OCI-LY7 (cell line): ENCODE data around the gene DOCK4. TPM values are rescaled to one million over a fixed set of nuclear protein-coding genes. Genes with fewer than 3 reads are reported as not detected.

Source experiments
- BruUV-seq: library from RNA; stranded (reverse); fragments of 400-500 nt; replicated peaks from 2 replicates; lab custom pipeline; 2021; lab: Mats Ljungman, UMichigan
- CTCF ChIA-PET: fragments of 300-600 bp; sonication (Branson Sonifier 250); formaldehyde crosslinking; loops from one replicate; lab custom pipeline; 2022; ENCODE audit warnings: antibody characterized with exemption; ENCODE audit not compliant: unreplicated experiment; lab: Charles Lee
- POLR2A ChIA-PET: fragments of 300-600 bp; sonication (Branson Sonifier 250); formaldehyde crosslinking; loops from one replicate; lab custom pipeline; 2022; ENCODE audit warnings: antibody characterized with exemption; lab: Charles Lee
- DNase-seq: peaks from one replicate; pipeline ENCODE4 v3.0.0-alpha.2; 2015; ENCODE audit warnings: low spot score
- H2AFZ ChIP-seq: fragments of 200-600 bp; sonication (generic), shearing (Covaris generic); 2 replicates; pipeline ENCODE4 v1.6.1; 2014; ENCODE audit warnings: mild to moderate bottlenecking, antibody characterized with exemption, low read length, moderate library complexity
- H3K27ac ChIP-seq: fragments of 200-600 bp; sonication (generic); 2 replicates; pipeline ENCODE4 v1.5.1; 2014; ENCODE audit warnings: mixed run types, low read depth, mild to moderate bottlenecking, moderate library complexity, low read length, inconsistent platforms; ENCODE audit not compliant: poor library complexity, severe bottlenecking
- H3K36me3 ChIP-seq: fragments of 200-600 bp; sonication (generic); 2 replicates; pipeline ENCODE4 v1.6.1; 2014; ENCODE audit warnings: mild to moderate bottlenecking, antibody characterized with exemption, low read length, moderate library complexity, mixed read lengths; ENCODE audit not compliant: insufficient read depth
- H3K4me1 ChIP-seq: fragments of 200-600 bp; sonication (generic); 2 replicates; pipeline ENCODE4 v1.5.1; 2014; ENCODE audit warnings: mild to moderate bottlenecking, low read length; ENCODE audit not compliant: insufficient read depth, poor library complexity, severe bottlenecking
- H3K4me2 ChIP-seq: fragments of 200-600 bp; sonication (generic); 2 replicates; pipeline ENCODE4 v1.6.1; 2014; ENCODE audit warnings: mild to moderate bottlenecking, low read length
- H3K4me3 ChIP-seq: fragments of 200-600 bp; sonication (generic); 2 replicates; pipeline ENCODE4 v1.5.1; 2014; ENCODE audit warnings: mild to moderate bottlenecking, low read depth, low read length; ENCODE audit not compliant: poor library complexity, severe bottlenecking
- H3K79me2 ChIP-seq: fragments of 200-600 bp; sonication (generic); 2 replicates; pipeline ENCODE4 v1.6.1; 2016; ENCODE audit warnings: low read depth, mild to moderate bottlenecking, low read length, moderate library complexity, mixed read lengths; ENCODE audit not compliant: insufficient read depth
- H3K9me2 ChIP-seq: fragments of 200-600 bp; sonication (generic); 2 replicates; pipeline ENCODE4 v1.6.1; 2016; ENCODE audit warnings: mild to moderate bottlenecking, low read length, mixed read lengths; ENCODE audit not compliant: insufficient read depth
- H3K9me3 ChIP-seq: fragments of 200-600 bp; sonication (generic); 2 replicates; pipeline ENCODE4 v1.6.1; 2014; ENCODE audit warnings: mild to moderate bottlenecking, mixed run types, low read length, mixed read lengths
- H4K20me1 ChIP-seq: fragments of 200-600 bp; sonication (generic); 2 replicates; pipeline ENCODE4 v1.6.1; 2014; ENCODE audit warnings: mild to moderate bottlenecking, antibody characterized with exemption, low read length, moderate library complexity, mixed read lengths; ENCODE audit not compliant: insufficient read depth
- CTCF ChIP-seq: fragments of 200-600 bp; sonication (generic); conservative IDR thresholded peaks from 2 replicates; pipeline ENCODE4 v1.5.1; 2014; ENCODE audit warnings: mild to moderate bottlenecking, antibody characterized with exemption, low read length, moderate library complexity, mixed read lengths
- EZH2phosphoT487 ChIP-seq: fragments of 200-600 bp; sonication (generic); IDR thresholded peaks from 2 replicates; pipeline ENCODE4 v1.6.1; 2018; ENCODE audit warnings: low read depth, borderline replicate concordance, mild to moderate bottlenecking, mixed run types, antibody characterized with exemption, low read length, moderate library complexity, mixed read lengths
- intact Hi-C: fragments of 100-400 bp; cut with micrococcal nuclease; formaldehyde crosslinking; loops from one replicate; pipeline ENCODE4 v1.10.0; 2022; ENCODE audit not compliant: unreplicated experiment
- total RNA-seq, 2 experiments: library from RNA; depleted of rRNA in 1 of 2; stranded (reverse); fragments of >200 nt in 1 of 2; shearing (Covaris generic) in 1 of 2; gene quantifications; 2 replicates each; pipeline ENCODE4 v1.2.3, GENCODE V29; 2014 to 2022

Gene DOCK4
- total RNA-seq, 2 experiments from 2014 or later: 0.91 to 4.9 TPM

- no peak overlapping the region for H3K27ac ChIP-seq
- no peaks in the 10 kb centered on the region for H4K20me1 ChIP-seq
- no peaks in the 10 kb centered on the region for H3K36me3 ChIP-seq
- H3K4me2 ChIP-seq: no peak overlapping the region
- H3K9me3 ChIP-seq: no peaks in the 10 kb centered on the region
- intact Hi-C loops: no loop called here
- DNase-seq: no peak
- H2AFZ ChIP-seq: no peak overlapping the region
- TF ChIP-seq CTCF: no peak
- TF ChIP-seq EZH2phosphoT487: no peak
- H3K9me2 ChIP-seq: no peaks in the 10 kb centered on the region
- BruUV-seq: no TSS peak
- POLR2A ChIA-PET: no interaction called here
- H3K4me3 ChIP-seq: no peak overlapping the region
- no peaks in the 10 kb centered on the region for H3K4me1 ChIP-seq
- H3K79me2 ChIP-seq: no peaks in the 10 kb centered on the region
- CTCF ChIA-PET: no interaction called here
Observed at GRCh38 chr7:111718886-111719285, 487.3 kb downstream of the DOCK4 start.

- H4K20me1 ChIP-seq: no peaks in the 10 kb centered on the region
- H3K36me3 ChIP-seq: no peaks in the 10 kb centered on the region
- TF ChIP-seq CTCF: no peak
- TF ChIP-seq EZH2phosphoT487: no peak
- H3K79me2 ChIP-seq: no peaks in the 10 kb centered on the region
- intact Hi-C loops: no loop called here
- H3K27ac ChIP-seq: no peak overlapping the region
- DNase-seq: no peak
- H3K9me2 ChIP-seq: no peaks in the 10 kb centered on the region
- no peak overlapping the region for H3K4me3 ChIP-seq
- CTCF ChIA-PET: no interaction called here
- no TSS peak for BruUV-seq
- H3K4me2 ChIP-seq: no peak overlapping the region
- H2AFZ ChIP-seq: no peak overlapping the region
- no peaks in the 10 kb centered on the region for H3K4me1 ChIP-seq
- POLR2A ChIA-PET: interaction anchor here (1.0 kb wide), 1 partner anchor 11 kb away, joined by 3 read pairs; no protein-coding TSS in a partner anchor
- H3K9me3 ChIP-seq: no peaks in the 10 kb centered on the region
Observed at GRCh38 chr7:111711426-111712065, 494.7 kb downstream of the DOCK4 start.

- ChIA-PET CTCF (no interaction called here), POLR2A (interaction anchor here (1.0 kb wide), 1 partner anchor 10 kb away, joined by 3 read pairs; no protein-coding TSS in a partner anchor)
- TF ChIP-seq CTCF: no peak
- no peaks in the 10 kb centered on the region for H3K4me1 ChIP-seq
- H3K4me2 ChIP-seq: no peak overlapping the region
- no peak overlapping the region for H3K4me3 ChIP-seq
- DNase-seq: no peak
- H3K36me3 ChIP-seq: no peaks in the 10 kb centered on the region
- H3K27ac ChIP-seq: no peak overlapping the region
- no peaks in the 10 kb centered on the region for H3K9me3 ChIP-seq
- H3K79me2 ChIP-seq: no peaks in the 10 kb centered on the region
- BruUV-seq: no TSS peak
- no peak overlapping the region for H2AFZ ChIP-seq
- no peaks in the 10 kb centered on the region for H3K9me2 ChIP-seq
- intact Hi-C loops: no loop called here
- no peaks in the 10 kb centered on the region for H4K20me1 ChIP-seq
Observed at GRCh38 chr7:111710839-111711380, 495.3 kb downstream of the DOCK4 start.
